GM21619 (cell line): Measurements from ENCODE around the gene CHML.

Source experiments
- ATAC-seq: cut with Tn5 transposase; IDR thresholded peaks from one replicate; pipeline ENCODE4 v1.9.1; 2021; ENCODE audit not compliant: unreplicated experiment

Gene CHML

DNA sequence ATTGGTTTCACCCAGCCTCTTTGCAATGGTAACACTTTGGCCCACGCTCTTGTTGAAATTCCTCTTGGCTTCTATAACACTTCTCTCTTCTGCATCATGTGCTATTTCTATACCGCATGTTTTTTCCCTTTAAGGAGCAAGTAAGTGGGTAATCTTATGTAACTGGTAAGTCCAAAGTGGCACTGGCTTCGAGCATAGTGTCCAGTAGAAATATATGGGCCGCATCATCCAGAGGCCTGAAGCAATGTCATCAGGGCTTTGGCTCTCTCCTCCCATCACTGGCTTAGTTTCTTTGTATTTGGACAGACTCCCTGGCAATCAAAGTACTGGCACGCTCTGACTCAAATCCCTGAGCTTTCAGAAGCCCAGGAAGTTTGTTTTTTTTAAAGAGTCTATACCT lies 17.5 kb downstream of the CHML start:
- ATAC-seq, result no peak

DNA sequence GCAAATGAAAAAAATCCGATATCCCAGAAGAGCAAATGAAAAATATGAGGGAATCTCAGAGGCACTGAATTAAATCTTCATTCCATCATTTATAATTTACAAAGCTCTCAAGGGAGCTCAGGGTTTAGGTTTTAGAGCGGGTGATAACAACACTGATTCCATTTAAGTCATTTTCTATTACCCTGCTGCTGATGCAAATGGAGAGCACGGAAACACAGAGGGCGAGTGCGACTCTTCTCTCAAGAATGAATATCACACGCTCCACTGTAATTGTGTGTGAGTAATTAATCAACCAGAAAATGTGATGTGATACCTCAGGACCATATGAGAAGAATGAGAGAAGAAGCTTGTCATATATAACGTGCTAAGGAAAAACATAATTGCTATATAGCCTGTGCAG lies 22.7 kb downstream of the CHML start:
- no peak for ATAC-seq

DNA sequence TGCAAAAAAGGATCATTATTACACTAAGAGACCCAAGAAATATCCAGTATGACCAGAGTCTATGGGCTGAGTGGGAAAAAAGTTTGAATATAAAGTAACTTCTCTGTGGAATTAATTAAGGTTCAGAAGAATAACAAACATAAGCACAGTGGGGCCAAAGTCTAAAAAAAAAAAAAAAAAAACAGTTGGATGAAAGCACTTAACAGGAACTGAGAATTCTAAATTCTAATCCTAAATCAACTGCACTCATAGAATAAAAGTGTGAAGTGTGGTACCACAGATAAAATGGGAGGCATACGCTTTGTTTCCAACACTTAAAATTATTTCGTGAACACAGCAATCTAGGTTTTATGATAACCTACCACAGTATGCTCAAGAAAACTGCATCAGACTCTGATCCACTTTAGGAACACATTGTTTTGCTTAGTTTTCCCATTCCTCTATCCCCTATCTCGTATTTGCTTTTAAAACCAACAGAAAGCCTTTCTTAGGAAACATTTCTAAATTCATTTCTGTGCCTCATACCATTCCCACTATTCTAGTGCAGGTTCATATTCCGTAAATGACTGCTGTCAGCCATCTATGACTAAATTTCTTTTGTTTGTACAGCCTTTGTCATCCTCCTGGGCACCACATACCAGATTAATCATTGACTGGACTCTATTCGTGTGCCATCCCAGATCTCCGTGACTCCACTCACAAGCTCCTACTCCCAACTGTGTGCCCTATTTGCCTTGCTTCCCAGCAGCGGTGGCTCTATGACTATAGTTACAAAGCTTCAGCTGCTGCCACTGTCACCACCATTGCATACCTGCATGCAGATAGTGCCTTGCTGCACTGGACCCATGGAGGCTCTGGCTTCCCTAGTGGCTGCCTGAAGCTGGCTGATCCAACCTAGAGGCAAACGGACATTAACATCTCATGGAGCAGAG lies 24.9 kb downstream of the CHML start:
- ATAC-seq, result no peak

DNA sequence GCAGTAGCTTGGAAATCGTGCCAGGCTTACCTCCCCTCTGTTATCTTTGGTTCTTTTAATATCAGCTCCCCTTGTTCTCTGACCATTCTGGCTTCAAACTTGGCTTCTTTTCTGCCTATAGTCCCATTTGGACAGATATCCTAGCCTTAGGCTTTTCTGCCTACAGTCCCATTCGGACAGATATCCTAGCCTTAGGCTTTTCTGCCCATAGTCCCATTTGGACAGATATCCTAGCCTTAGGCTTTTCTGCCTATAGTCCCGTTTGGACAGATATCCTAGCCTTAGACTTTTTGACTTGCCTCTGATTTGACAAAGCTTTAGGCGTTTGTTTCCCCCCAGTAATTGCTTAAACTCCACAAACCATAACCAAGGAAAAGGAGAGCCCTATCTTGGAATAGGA lies 25.6 kb downstream of the CHML start:
- no peak for ATAC-seq

DNA sequence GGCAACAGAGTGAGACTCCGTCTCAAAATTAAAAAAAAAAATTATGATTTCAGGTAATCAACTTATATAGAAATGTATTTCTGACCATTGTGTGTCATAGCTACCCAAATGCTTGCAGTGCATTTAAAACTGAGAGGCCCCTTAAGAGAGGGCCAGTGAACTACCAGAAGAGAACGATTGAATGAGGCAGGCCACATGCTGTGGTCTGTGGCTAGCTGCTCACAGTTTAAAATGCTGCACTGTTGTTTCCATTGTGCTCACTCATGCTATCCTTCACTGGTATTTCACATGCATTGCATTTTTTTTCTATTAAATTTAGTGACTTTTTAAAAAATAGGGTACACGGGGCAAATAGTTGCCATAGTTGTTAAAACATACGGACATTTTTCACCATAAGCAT lies 26.0 kb downstream of the CHML start:
- ATAC-seq, result no peak

DNA sequence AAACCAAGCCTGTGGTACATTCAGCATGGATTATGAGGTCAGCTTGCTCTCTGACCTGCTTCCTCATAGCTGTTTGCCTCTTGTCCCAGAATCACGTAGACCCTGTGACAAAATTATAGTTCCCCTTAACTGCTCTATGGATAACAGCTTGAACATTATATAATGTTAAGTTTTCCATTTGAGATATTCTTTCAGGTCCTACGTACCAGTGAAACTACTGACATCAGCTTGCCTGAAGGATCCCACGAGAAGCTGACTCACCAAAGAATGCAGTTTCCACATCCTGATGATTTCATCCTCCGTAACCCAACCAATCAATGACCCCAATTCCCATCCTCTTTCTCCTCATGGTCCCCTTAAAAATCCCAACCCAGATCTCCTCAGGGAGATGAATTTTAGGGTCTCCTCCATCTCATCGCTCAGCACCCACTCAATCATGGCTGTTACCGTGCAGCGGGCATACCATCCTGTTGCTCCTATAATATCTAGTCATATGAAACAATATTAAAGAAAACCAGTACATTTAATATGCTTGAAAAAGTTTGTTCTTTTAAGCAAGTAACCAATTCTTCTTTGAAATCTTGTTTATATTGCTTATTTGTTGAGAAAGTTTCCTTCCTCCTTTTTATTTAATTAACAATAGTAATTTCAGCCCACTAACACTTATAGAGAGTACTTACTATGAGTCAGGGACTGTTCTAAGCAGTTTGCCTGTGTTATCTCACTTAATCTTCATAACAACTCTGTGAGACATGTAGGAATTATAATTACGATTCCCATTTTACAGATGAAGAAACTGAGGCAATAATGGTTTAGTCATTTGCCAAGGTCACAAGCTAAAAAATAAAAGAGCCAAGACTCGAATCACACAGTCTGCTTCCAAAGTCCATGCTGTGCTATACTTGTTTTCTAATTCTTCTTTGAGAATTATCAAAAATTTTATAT lies 27.4 kb downstream of the CHML start:
- ATAC-seq, result no peak

DNA sequence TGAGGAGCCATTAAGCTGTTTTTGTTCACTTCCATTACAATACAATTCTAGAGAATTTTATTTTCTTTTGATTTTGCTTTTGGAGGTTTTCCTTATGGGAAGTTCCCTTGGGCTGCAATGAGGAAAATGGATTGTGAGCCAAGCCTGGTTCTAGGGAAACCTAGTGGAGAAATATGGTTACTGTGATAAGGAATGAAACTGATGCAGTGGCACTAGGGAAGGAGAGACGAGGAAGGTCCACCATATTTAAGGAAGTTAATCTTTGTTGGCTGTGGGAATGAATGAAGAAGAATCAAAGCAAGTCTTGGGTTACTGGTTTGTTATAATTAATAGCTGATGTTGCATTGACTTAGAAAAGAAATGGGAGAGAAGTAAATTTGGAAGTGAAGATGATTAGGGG lies 28.4 kb downstream of the CHML start:
- ATAC-seq, result no peak

DNA sequence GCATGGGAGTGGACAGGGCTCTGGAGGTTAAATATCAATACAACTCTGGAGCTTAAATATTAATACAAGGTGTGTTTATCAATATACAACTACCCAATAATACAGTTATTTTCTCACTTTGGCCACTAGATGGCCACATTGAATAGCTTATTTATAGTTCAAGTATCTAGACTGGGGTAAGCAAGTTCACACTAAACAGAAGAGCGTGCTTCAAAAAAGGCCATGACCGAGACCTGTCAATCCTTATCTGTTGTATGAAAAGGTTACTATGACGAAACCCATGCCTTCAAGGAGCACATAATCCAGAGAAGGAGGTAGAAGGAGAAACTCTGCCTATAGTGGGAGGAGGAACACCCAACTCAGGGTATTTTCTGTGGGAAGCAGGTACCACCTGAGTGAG lies 29.1 kb downstream of the CHML start:
- ATAC-seq, result peak; percentile 88

DNA sequence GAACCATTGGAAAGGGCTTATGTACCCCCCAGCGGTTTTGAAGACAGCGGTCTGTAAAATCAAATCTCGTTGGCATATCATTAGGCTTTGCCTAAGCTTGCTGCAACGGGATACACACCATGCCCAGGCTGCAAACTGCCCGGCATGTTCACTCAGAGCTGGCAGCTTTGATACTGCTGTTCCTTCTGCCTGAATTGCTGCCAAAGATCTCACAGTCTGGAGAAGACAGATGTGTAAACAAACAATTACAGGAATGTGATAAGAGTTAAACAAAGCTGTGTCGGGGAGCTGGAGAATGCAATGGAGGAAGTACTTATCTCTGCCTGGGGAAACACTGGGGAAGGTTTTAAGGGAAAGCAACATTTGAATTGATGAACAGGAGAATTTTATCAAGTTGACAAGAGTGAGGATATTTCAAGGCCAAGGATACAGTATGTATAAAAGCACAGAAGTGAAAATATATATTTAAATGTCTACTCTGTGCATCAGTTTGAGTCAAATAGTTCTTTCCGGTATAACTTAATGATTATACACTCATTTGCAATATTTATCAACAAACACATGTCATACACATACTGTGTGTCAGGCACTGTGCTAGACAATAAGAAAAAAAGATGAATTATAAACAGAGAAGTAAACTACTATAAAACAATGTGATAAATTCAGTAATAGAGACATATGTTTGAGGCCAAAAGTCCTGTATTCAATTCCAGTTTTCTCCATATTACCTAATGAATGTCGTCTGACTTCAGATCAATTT lies 29.9 kb downstream of the CHML start:
- ATAC-seq, result no peak

DNA sequence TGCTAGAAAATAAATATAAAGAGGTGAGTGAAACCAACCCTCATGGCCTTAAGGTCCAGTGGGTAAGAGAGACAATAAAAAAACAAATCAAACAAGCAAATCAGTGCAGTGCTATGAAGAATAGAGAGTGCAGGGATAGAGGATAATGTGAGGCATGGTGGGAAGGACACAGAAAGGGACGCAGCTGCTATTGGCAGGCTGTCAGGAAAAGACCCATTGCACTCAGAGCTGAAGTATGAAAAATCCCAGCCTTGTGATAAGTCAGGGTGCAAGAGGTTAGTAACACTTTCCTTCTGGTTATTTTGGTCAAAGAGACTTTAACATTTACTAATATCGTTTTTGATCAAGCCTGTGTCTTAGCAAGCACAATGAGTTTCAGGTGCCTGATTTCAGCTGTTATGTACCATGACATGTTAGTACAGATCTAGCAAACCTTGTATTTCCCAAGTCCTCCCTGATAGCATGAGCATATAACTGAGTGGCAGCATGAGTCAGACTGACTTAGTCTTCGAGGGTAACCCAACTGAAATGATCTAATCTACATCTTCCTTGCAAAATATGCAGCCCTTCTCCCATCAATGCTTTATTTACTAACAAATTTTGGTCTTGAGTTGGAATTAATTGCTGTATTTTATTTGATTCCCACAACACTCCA lies 31.7 kb downstream of the CHML start:
- no peak for ATAC-seq

DNA sequence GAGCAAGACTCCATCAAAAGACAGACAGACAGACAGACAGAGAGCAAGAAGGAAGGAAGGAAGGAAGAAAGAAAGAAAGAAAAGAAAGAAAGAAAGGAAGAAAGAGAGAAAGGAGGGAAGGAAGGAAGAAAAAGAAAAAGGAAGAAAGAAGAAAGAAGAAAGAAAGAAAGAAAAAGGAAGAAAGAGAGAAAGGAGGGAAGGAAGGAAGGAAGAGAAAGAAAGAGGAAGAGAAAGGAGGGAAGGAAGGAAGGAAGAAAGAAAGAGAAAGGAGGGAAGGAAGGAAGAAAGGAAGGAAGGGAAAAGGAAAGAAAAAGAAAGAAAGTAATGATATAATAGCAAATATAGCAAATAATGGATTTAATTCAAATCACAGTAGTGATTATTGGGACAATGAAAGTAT lies 32.7 kb downstream of the CHML start:
- ATAC-seq, result no peak

DNA sequence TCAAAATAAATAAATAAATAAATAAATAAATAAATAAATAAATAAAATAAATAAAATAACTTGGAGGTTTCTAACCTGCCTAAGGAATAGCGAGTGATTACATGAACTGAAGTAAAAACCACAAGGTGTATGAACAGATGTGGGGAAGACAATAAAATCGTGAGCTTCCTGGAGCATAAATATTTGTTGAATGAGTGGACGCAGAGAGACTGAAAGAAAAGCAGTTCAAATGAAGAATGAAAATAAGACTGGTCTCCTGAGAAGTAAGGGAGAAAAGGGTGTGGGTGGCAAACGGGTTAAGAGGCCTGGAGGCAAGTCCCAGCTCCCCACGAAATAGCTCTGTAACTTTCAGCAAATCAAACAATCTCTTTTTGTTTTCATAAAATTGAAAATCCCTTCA lies 33.6 kb downstream of the CHML start:
- no peak for ATAC-seq

DNA sequence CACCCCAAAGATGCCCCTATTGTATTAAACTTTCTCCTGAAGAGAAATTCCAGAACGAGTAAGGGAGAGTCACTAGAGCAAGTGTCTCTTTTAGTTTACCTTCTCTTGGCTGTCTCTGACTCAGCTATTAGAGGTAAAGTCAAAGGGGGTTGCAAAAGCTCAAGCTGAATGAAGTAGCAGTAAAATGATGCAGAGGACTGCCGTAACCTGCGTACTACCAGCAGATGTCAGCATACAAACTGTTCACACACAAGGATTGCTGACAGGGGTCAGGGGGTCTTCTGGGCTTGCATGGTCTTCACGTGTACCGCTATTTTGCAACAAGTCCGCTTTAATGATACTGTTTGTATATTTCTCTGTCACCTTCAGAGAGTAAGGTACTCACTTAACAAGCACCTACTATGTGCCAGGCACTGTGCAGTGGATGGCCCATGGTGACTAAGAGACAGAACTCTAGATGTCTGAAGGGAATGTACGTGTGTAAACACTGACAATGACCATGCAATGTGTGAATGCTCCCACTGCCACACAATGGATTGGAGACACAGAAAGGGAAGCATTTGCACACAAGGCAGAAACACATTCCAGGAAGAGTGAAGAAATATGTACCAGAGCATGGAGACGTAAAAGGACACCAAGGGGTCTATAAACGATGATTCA lies 34.9 kb downstream of the CHML start:
- no peak for ATAC-seq

DNA sequence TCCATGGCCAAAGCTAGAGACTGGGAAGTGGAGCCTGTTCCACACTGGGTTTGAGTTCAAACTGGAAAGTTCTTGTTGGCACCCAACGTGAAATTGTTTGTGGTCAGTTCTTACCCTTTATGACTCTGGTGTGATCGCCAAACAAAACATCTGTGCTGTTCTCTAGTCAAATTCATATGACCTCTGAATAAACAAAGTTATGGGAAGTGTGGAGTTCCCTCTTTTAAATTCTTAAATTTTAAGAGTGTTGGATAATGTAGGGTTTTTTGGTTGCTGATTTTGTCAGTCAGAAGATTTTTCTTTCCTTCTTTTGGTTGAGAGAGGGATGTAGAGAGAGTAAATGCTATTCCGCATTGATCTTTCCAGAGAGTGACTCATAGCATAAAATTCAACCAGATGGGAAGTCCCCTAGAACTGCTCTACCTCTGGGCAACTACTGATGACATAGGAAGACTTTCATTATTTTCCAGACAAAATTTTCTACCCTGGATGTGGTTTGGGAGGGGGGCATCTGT lies 36.4 kb downstream of the CHML start:
- ATAC-seq, result no peak

DNA sequence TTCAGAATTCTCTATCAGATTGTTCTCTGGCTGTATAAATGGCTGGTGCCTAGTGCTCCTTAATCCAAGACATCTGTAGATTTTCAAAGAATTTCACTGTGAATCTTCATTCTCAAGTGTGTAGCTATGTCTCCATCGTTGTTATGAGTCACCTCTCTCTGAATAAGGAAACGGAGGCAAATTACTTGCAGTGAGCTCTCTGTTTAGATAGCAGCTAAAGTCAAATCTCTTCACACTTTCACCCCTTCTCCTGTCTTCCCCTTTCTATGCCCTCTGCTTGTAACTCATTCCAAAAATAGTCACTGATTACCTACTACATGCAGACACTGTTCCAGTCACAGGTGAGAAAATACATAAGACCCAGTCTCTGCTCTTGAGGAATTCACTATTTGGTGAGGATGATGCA lies 39.7 kb downstream of the CHML start:
- peak; percentile 92 for ATAC-seq

DNA sequence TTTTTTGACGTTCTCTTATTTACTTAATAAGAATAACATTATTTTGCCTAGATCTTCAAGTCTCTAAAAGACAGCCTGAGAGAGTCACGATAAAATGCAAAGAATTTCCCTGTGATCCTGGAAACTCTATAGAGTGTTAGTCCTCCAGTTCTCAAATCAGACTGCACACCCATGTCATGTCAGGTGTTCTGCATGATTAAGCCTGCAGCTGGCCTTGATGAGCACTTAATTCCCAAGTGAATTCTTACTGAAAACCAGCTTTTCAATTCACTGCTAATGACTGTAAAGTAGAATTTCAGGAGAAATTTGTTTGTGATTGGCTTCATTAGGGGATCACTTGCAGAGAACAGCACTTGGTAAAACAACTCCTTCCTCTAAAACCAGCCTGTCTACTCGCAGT lies 41.9 kb downstream of the CHML start:
- ATAC-seq, result peak; percentile 43

DNA sequence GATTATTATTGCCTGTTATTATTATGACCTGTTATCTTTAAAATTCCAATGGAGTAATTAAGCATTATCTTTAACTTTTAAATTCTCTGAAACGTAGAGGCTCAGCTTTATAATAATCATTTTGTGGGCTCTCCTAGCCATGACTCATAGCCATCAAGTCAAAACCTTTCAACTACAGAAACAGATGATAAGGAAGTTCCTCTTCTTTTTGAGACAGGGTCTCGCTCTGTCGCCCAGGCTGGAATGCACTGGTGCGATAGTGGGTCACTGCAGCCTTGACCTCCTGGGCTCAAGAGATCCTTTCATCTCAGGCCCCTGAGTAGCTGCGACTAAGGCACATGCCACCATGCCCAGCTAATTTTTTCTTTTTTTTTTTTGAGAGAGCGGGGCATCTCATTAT lies 43.5 kb downstream of the CHML start:
- ATAC-seq, result no peak

DNA sequence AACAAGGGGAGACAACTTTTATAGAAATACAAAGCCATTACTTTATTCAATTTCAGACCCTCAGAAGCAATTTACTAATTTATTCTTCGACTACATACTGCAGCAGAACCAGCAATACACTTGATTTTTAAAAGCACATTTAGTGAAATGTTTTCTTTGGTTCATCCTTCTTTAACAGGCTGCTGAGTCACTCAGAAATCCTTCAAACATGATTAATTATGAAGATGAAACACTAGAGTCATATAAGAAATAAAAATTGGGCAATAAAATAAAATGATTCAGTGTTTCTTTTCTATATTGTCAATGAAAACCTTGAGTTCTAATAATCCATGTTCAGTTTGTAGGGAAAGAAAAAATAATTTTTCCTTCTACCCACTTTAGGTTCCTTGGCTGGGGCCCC lies 47.0 kb downstream of the CHML start:
- ATAC-seq, result no peak

DNA sequence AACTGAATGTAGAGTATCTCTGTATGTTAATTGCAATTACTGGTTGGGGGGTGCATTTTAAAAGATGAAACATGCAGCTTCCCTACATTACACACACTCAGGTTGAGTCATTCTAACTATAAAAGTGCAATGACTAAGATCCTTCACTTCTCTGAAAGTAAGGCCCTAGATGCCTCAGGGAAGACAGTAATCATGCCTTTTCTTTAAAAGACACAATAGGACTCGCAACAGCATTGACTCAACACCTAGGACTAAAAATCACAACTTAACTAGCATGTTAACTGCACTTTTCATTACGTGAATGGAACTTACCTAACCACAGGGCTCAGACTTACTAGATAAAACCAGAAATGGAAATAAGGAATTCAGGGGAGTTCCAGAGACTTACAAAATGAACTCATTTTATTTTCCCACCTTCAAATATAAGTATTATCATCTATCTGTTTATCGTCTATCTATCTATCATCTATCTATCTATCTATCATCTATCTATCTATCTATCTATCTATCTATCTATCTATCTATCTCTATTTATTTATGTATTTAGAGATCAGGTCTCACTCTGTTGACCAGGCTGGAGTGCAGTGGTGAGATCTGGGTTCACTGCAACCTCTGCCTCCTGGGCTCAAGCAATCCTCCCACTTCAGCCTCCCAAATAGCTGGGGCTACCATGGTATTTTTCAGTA lies 47.8 kb downstream of the CHML start:
- ATAC-seq, result peak; percentile 76
